GM12878 (cell line): ENCODE results near the gene ZNF48.

ENCODE experiments used
- ESRRA ChIP-seq: IDR thresholded peaks from 2 replicates; pipeline ENCODE4 v1.6.1; 2012; ENCODE audit warnings: mild to moderate bottlenecking, low read length, improper control_type of control experiment
- EZH2 ChIP-seq: IDR thresholded peaks from 2 replicates; pipeline ENCODE4 v1.6.1; 2012; ENCODE audit warnings: low read depth, mild to moderate bottlenecking, control low read depth, inconsistent platforms, low read length, borderline replicate concordance; ENCODE audit not compliant: control insufficient read depth
- IKZF1 ChIP-seq: fragments of 450-650 bp; conservative IDR thresholded peaks from 2 replicates; pipeline ENCODE4 v1.6.1; 2017; ENCODE audit warnings: antibody characterized with exemption, mild to moderate bottlenecking
- MYC ChIP-seq: IDR thresholded peaks from 2 replicates; pipeline ENCODE4 v1.6.1; 2011; ENCODE audit warnings: mild to moderate bottlenecking, low read length, moderate library complexity, inconsistent platforms; ENCODE audit not compliant: insufficient read depth, insufficient replicate concordance, insufficient read length, severe bottlenecking
- RBBP5 ChIP-seq: fragments of 200-600 bp; sonication (generic); conservative IDR thresholded peaks from 2 replicates; pipeline ENCODE4 v1.6.1; 2016
- TARDBP ChIP-seq: IDR thresholded peaks from 2 replicates; pipeline ENCODE4 v1.6.1; 2016; ENCODE audit warnings: borderline replicate concordance
- TF ChIP-seq, protein P1 (sequence below): fragments of 450-650 bp; IDR thresholded peaks from 2 replicates; pipeline ENCODE4 v1.6.1; 2016; ENCODE audit warnings: mild to moderate bottlenecking, moderate library complexity, borderline replicate concordance
- TF ChIP-seq, protein P2 (sequence below), 3 experiments: IDR thresholded peaks in 2 of 3; conservative IDR thresholded peaks in 1 of 3; 2 replicates each; pipeline ENCODE4 v1.5.1; 2011; ENCODE audit warnings: low read depth in 3 of 3, low read length in 3 of 3, mild to moderate bottlenecking in 3 of 3, control low read depth in 2 of 3, moderate library complexity in 2 of 3, inconsistent platforms in 1 of 3, mixed read lengths in 1 of 3; ENCODE audit not compliant: control insufficient read depth in 2 of 3, insufficient read depth in 1 of 3; ENCODE audit errors: extremely low read depth in 1 of 3
- TF ChIP-seq, protein P3 (sequence below): IDR thresholded peaks from 2 replicates; pipeline ENCODE4 v1.6.1; 2012; ENCODE audit warnings: low read depth, low read length, improper control_type of control experiment
- TF ChIP-seq, protein P4 (sequence below): fragments of 450-650 bp; IDR thresholded peaks from 2 replicates; pipeline ENCODE4 v1.6.1; 2016; ENCODE audit warnings: mild to moderate bottlenecking
- TF ChIP-seq, protein P5 (sequence below): IDR thresholded peaks from 2 replicates; pipeline ENCODE4 v1.6.1; 2012; ENCODE audit warnings: low read depth, low read length, improper control_type of control experiment

DNA sequence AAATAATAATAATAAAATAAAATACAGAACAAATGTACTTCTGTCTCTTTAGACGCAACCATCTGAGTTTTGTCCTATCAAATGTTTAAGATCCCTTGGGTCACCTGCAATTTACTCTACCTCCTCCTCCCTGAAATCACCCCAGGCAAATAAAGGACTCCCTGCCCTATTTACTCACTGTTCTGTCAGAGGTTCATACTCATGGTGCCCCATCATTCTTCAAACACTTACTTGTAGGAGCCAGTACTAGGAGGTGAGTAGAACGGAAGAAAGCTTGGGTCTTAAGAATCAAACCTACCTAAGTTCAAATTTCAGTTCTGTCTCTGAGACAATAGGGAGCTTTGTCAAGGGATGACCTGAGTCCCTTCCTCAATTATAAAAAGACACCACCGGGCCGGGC is 28.7 kb upstream of the ZNF48 start:
- TF ChIP-seq, protein P1, sequence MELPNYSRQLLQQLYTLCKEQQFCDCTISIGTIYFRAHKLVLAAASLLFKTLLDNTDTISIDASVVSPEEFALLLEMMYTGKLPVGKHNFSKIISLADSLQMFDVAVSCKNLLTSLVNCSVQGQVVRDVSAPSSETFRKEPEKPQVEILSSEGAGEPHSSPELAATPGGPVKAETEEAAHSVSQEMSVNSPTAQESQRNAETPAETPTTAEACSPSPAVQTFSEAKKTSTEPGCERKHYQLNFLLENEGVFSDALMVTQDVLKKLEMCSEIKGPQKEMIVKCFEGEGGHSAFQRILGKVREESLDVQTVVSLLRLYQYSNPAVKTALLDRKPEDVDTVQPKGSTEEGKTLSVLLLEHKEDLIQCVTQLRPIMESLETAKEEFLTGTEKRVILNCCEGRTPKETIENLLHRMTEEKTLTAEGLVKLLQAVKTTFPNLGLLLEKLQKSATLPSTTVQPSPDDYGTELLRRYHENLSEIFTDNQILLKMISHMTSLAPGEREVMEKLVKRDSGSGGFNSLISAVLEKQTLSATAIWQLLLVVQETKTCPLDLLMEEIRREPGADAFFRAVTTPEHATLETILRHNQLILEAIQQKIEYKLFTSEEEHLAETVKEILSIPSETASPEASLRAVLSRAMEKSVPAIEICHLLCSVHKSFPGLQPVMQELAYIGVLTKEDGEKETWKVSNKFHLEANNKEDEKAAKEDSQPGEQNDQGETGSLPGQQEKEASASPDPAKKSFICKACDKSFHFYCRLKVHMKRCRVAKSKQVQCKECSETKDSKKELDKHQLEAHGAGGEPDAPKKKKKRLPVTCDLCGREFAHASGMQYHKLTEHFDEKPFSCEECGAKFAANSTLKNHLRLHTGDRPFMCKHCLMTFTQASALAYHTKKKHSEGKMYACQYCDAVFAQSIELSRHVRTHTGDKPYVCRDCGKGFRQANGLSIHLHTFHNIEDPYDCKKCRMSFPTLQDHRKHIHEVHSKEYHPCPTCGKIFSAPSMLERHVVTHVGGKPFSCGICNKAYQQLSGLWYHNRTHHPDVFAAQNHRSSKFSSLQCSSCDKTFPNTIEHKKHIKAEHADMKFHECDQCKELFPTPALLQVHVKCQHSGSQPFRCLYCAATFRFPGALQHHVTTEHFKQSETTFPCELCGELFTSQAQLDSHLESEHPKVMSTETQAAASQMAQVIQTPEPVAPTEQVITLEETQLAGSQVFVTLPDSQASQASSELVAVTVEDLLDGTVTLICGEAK = no peak
- TF ChIP-seq, protein P2, sequence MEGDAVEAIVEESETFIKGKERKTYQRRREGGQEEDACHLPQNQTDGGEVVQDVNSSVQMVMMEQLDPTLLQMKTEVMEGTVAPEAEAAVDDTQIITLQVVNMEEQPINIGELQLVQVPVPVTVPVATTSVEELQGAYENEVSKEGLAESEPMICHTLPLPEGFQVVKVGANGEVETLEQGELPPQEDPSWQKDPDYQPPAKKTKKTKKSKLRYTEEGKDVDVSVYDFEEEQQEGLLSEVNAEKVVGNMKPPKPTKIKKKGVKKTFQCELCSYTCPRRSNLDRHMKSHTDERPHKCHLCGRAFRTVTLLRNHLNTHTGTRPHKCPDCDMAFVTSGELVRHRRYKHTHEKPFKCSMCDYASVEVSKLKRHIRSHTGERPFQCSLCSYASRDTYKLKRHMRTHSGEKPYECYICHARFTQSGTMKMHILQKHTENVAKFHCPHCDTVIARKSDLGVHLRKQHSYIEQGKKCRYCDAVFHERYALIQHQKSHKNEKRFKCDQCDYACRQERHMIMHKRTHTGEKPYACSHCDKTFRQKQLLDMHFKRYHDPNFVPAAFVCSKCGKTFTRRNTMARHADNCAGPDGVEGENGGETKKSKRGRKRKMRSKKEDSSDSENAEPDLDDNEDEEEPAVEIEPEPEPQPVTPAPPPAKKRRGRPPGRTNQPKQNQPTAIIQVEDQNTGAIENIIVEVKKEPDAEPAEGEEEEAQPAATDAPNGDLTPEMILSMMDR (IDR thresholded peaks at IDR 0.05 in 2 of 3, conservative IDR thresholded peaks at IDR 0.05 in 1 of 3; ENCODE audit: control insufficient read depth in 2 of 3, extremely low read depth in 1 of 3, insufficient read depth in 1 of 3, low read depth in 3 of 3, low read length in 3 of 3) = no peak
- TF ChIP-seq TARDBP = no peak
- no peak for TF ChIP-seq MYC
- no peak for TF ChIP-seq RBBP5
- TF ChIP-seq ESRRA = no peak
- TF ChIP-seq, protein P3, sequence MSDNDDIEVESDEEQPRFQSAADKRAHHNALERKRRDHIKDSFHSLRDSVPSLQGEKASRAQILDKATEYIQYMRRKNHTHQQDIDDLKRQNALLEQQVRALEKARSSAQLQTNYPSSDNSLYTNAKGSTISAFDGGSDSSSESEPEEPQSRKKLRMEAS = no peak
- no peak for TF ChIP-seq IKZF1
- TF ChIP-seq, protein P4, sequence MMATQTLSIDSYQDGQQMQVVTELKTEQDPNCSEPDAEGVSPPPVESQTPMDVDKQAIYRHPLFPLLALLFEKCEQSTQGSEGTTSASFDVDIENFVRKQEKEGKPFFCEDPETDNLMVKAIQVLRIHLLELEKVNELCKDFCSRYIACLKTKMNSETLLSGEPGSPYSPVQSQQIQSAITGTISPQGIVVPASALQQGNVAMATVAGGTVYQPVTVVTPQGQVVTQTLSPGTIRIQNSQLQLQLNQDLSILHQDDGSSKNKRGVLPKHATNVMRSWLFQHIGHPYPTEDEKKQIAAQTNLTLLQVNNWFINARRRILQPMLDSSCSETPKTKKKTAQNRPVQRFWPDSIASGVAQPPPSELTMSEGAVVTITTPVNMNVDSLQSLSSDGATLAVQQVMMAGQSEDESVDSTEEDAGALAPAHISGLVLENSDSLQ = no peak
- TF ChIP-seq, protein P5, sequence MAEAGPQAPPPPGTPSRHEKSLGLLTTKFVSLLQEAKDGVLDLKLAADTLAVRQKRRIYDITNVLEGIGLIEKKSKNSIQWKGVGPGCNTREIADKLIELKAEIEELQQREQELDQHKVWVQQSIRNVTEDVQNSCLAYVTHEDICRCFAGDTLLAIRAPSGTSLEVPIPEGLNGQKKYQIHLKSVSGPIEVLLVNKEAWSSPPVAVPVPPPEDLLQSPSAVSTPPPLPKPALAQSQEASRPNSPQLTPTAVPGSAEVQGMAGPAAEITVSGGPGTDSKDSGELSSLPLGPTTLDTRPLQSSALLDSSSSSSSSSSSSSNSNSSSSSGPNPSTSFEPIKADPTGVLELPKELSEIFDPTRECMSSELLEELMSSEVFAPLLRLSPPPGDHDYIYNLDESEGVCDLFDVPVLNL = no peak
- TF ChIP-seq EZH2 = no peak
